CD4-positive, alpha-beta T cell treated with Interleukin-4 for 1 hour (primary cell): ENCODE measurements around the gene MYPN.
"Not testable (repeated sequence)": the region's sequence is repeated elsewhere in the genome, so short reads cannot be mapped to it uniquely, and the experiment has no call there.

Experiments used
- DNase-seq, 2 donors: peaks; one replicate each; pipeline ENCODE4 v3.0.0-alpha.2; 2020 to 2022

The MYPN gene, protein sequence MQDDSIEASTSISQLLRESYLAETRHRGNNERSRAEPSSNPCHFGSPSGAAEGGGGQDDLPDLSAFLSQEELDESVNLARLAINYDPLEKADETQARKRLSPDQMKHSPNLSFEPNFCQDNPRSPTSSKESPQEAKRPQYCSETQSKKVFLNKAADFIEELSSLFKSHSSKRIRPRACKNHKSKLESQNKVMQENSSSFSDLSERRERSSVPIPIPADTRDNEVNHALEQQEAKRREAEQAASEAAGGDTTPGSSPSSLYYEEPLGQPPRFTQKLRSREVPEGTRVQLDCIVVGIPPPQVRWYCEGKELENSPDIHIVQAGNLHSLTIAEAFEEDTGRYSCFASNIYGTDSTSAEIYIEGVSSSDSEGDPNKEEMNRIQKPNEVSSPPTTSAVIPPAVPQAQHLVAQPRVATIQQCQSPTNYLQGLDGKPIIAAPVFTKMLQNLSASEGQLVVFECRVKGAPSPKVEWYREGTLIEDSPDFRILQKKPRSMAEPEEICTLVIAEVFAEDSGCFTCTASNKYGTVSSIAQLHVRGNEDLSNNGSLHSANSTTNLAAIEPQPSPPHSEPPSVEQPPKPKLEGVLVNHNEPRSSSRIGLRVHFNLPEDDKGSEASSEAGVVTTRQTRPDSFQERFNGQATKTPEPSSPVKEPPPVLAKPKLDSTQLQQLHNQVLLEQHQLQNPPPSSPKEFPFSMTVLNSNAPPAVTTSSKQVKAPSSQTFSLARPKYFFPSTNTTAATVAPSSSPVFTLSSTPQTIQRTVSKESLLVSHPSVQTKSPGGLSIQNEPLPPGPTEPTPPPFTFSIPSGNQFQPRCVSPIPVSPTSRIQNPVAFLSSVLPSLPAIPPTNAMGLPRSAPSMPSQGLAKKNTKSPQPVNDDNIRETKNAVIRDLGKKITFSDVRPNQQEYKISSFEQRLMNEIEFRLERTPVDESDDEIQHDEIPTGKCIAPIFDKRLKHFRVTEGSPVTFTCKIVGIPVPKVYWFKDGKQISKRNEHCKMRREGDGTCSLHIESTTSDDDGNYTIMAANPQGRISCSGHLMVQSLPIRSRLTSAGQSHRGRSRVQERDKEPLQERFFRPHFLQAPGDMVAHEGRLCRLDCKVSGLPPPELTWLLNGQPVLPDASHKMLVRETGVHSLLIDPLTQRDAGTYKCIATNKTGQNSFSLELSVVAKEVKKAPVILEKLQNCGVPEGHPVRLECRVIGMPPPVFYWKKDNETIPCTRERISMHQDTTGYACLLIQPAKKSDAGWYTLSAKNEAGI (N-terminal part only)

DNA sequence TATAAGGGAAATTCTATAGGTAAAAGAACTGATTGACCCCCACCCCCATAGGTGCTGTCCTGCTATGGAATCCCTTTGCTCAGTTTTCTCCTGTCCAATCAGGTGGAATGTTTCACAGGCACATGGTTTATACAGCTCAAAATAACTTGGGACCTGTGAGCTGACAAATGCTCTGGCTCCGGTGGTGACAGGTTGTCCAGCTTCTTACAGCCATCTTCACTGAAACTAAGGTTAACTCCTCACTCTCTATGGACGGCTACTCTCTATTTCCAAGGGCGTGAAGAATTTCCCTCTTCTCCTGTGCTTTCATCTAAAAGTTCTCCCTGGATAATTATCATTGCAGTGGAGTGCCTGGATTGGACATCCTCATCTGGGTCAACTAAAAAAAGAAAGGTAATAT is at the start of gene MYPN:
TSS of gene MYPN (plus strand) at position 158 of the 400 bp plus-strand sequence. CDS start 11,951 bp downstream, outside the sequence.
- DNase-seq = no peak

DNA sequence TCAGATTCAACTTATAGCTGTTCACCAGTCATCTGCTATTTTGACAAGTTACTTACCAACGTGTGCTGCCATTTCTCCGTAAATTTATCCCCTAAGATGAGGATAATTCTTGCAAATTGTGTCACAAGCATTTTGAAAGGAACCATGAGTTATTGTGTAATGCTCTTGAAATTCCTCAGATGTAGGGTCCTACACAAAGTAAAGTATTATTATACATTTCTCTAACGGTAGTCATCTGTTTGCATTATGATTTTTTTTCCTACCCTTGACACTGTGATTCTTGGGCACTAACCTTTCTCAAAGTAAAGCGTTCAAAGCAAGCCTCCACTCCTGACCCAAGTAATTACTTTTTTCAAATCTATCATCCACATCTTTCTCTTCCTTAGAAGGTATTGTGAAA is 42.3 kb upstream of the MYPN start:
- DNase-seq = no peak

DNA sequence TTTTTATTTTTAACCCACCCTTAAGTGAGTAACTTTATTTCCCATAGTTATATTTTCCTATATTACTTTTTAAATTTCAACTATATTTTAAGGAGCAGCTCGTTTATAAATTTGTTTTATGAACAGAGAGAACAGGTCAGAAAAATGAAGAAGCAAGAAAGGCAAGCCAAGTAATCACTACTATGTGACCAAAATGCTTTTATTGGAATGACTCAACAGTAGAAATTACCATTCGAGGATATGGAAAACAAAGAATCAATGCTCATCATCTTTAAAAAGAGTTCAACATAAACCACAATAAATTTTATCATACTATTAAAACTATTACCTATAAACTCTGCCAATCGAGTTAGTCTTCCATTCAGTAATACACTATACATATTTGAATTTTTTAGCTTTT is 41.8 kb upstream of the MYPN start:
- DNase-seq = no peak

DNA sequence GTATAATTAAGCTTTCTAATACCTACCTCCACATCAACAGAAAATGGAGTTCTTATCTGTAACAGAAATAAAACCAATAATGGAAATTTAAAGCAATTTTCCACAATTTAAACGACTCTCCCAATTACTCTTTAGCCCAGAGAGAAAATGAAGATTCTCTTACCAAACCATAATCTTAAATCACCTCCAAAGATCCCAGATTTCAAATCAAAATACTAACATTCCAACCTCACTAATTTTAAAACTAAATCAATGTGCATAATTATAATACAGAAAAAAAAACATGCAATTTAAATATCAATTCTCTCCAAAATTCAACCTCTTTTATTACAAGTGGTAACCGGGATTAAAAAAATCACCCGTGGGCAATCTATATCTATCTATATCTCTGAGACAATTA is 35.7 kb upstream of the MYPN start:
- DNase-seq = no peak

GRCh38 chr10:68074031-68074774 is 35.1 kb upstream of the MYPN start:
- DNase-seq = no peak

- peak; percentile 91 to 92 for DNase-seq
These were observed 34.3 kb upstream of the MYPN start, which contains the start of gene HERC4 for GRCh38 chr10:68074775-68075549. Gene HERC4, minus strand, starts transcription at chr10:68075283. Its CDS starts 2,175 bp downstream, at chr10:68073108.

DNA sequence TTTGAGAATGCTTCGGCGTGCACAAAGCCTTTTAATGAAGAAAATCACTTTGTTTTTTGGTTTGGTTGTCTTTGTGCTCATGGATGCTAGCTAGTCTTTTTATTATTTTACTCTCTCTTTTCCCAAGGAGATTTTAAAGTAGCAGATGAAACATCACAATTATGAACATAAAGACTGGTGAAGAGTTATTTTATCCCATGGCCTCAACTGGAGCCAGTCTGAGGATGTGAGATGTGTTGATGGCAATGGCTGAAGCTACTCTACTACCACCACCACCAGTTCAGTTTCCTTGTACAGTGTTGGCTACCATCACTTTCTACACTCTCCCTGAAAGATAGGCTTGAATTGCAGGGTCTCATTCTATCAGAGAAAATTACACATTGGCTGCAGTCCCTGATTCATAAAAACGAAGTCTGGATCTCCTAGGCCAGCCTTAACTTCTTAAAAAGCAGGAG is 33.7 kb upstream of the MYPN start:
- DNase-seq = no peak

- not testable (repeated sequence) for DNase-seq
These were observed 33.2 kb upstream of the MYPN start for GRCh38 chr10:68076081-68076480.

DNA sequence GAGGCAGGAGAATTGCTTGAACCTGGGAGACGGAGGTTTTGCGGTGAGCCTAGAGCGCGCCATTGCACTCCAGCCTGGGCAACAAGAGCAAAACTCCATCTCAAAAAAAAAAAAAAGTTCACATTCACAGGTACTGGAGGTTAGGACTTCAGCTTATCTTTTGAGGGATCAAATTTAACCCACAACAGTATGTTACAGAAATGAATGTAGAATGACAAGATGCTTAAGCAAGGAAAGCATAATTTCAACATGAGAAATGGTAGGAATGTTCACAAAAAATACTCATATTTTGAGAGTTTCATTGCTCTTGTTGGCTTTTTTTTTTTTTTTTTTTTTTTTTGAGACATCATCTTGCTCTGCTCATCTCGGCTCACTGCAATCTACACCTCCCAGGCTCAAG is 32.3 kb upstream of the MYPN start:
- no peak for DNase-seq

- DNase-seq = no peak
These were observed 29.9 kb upstream of the MYPN start for GRCh38 chr10:68079434-68079833.

GRCh38 chr10:68080853-68081431 is 28.3 kb upstream of the MYPN start:
- DNase-seq = no peak

DNA sequence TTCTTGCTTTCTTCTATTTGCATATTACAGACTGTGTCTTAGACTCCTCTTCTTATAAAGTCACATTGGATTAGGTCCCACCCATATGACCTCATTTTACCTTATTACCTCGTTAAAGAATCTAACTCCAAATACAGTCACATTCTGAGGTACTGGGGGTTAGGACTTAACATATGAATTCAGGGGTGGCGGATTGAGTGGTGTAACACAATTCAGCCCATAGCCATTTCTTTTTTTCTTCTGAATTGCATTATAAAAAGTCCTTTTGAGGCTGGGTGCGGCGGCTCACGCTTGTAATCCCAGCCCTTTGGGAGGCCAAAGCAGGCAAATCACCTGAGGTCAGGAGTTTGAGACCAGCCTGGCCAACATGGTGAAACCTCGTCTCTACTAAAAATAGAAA is 27.4 kb upstream of the MYPN start:
- DNase-seq = no peak

DNA sequence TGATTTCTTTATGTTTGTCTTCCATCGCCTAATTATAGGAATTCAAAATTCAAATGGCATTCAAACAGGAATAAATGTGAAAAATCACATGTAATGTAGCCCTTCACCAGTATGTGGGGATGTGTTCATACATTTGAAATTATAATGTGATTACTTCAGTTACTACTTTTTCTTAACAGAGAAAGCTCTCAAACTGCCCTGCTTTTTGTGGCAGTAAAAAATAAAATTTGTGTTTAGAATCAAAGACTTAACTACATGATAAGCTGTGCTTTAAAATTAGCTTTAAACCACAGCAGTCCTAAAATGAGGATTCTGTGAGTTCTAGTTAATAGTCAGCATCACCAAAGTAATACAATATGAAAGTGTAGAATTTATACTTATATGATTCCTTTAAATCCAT is 26.4 kb upstream of the MYPN start:
- no peak for DNase-seq

GRCh38 chr10:68083953-68084352 is 25.3 kb upstream of the MYPN start:
- DNase-seq = no peak

GRCh38 chr10:68084469-68084868 is 24.8 kb upstream of the MYPN start:
- no peak for DNase-seq

DNA sequence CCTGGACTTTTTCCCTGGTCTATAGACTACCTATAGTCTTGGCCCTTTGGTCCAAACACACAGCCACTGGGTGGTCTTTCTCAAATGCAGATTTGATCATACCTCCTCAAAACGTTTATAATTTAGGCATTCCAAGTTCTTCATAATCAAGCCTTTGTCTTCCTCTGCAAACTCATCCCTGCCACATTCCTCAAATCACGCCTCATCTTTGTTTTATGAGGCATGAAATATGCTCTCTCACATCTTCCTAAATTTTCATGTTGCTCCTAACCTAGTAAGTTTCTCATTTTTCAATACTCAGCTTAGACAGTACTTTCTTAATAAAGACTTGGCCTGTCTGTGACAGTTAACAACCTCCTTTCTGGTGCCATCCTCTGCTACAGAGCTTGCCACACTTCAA is 23.3 kb upstream of the MYPN start:
- DNase-seq = no peak

DNA sequence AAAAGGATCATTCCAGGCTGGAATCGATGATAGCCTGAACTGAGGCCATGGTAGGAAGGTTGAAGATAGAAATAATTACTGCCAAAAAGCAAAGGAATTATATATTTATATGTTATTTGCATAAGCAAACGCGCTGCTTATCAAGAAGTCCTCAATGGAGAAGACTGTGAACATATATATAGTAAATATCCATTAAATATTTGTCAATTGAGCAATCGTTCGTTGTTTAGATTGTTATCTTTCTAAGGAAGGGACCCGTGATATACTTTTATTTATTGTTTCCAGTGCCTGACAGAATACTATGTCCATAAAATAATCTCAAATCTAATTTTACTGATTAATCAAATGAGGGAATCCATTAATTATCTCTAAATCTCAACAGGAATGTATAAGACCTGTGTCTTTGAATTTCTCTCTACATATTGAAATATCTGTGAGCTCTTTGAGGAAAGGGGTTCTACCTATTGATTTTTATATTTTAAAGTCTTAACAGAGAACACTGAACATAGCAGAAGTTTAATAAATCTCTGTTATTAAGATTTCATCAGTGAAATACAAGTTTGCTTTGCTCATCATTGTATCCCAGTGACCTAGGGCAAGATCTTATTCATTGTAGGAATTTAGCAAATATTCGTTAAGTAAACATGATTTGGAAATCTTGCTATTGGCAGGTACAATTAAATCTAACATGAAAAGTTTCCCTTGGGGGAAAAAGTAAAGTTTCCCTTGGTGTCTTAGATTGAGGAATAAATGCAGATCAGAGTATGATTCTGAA is 22.2 kb upstream of the MYPN start:
- DNase-seq = no peak

DNA sequence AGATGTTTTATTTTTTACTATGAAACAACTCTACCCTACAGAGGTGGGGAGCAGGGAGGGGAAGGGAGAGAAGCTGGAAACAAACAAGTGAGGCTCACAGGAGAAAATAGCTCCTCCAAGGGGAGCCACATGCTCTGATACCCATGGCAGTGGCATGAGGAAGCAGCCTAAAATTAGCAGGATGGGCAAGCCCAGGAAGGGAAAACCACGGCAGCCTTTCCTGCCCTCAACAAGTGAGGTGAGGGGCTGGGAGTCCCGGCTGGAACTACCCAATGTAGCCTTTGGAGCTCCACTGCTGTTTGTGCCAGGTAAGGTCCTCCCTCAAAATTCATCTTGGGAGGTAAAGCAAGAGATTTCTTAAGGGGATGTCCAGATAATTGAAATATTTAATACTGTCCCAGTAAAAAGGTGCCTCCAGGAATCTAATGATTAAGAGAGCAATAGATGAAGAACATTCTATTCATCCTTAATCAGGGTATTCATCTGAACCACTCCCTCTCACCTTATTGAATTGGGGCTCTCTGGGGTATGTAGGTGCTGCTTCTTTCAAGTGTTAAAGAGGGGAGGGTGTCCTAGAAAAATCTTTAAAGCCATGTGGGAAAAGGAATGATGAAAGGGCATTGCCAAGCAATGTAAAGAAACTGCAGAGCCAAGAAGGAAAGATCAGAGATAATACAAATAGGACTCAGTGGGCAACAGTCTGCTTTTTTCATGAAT is 21.4 kb upstream of the MYPN start:
- no peak for DNase-seq

GRCh38 chr10:68088740-68089139 is 20.5 kb upstream of the MYPN start:
- no peak for DNase-seq

DNA sequence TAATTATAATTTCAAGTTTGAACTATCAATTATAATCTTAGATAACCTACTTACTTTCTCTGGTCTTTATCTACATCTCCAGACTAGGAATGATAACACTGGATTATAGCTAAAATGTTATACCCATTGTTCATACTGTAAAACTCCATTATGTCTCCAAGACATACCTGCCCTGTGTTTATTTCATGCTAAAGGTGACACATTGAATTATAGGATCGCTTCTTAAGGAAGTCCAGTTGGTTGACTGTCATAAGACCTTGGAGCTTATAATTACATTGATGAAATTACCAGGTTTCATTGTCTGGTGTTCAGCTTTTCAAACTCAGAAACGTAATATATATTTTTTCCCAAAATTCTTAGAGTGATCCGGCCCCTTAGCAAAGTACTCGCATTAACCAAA is 18.7 kb upstream of the MYPN start:
- DNase-seq = no peak
